ENCODE measurements around the gene TMEM134. TPM values are rescaled to one million over a fixed set of nuclear protein-coding genes. Genes with fewer than 3 reads are reported as not detected.

TMEM134 gene
- total RNA-seq, 1 donor from 2014 or later, result 38.0 TPM

GRCh38 chr11:67442504-67443404 is 26.3 kb downstream of the TMEM134 start:
- Histone ChIP-seq H3K36me3 (ENCODE audit: insufficient read depth, low read length) (no peaks in the 10 kb centered on the region), H4K20me1 (ENCODE audit: insufficient read depth, low read length) (peaks cover 20% of the 10 kb centered on the region), H3K27ac (ENCODE audit: low read depth, low read length) (peak overlapping the region; percentile 33), H2AFZ (ENCODE audit: low read depth, low read length) (peak overlapping the region; percentile 18), H3K79me2 (ENCODE audit: insufficient read depth, low read length) (peaks cover 15% of the 10 kb centered on the region), H3K27me3 (ENCODE audit: insufficient read depth, low read length) (no peaks in the 10 kb centered on the region), H3K4me1 (ENCODE audit: insufficient read depth, low read length) (peaks cover 12% of the 10 kb centered on the region), H3K9ac (ENCODE audit: low read length) (peak overlapping the region; percentile 88), H3K9me3 (ENCODE audit: insufficient read depth, low read depth, low read length) (no peaks in the 10 kb centered on the region), H3K4me2 (ENCODE audit: low read length) (peak overlapping the region; percentile 97), H3K4me3 (ENCODE audit: insufficient read depth, low read depth, low read length) (peak overlapping the region; percentile 80)
- Mint-ChIP-seq H3K36me3 (ENCODE audit: low read depth, unreplicated experiment) (peaks cover 1% of the 10 kb centered on the region), H3K27ac (ENCODE audit: unreplicated experiment) (peak overlapping the region; percentile 87), H3K9me3 (ENCODE audit: unreplicated experiment) (no peaks in the 10 kb centered on the region), H3K4me1 (ENCODE audit: low read depth, unreplicated experiment) (peaks cover 9% of the 10 kb centered on the region), H3K27me3 (ENCODE audit: low read depth, unreplicated experiment) (peaks cover 4% of the 10 kb centered on the region), H3K4me3 (ENCODE audit: unreplicated experiment) (peak overlapping the region; percentile 94)
- FAIRE-seq (no peak), DNase-seq (ENCODE audit: low read depth) (no peak)
- TF ChIP-seq CTCF (IDR thresholded peaks at IDR 0.05; ENCODE audit: insufficient read depth, low read depth, low read length) (no peak), EZH2 (IDR thresholded peaks at IDR 0.05; ENCODE audit: insufficient read depth, low read length) (no peak)

- peaks cover 4% of the 10 kb centered on the region for H3K27me3 Mint-ChIP-seq (ENCODE audit: low read depth, unreplicated experiment)
- FAIRE-seq (no peak), DNase-seq (ENCODE audit: low read depth) (no peak)
- peak overlapping the region; percentile 97 for H3K4me2 ChIP-seq (ENCODE audit: low read length)
- H3K4me1 ChIP-seq (ENCODE audit: insufficient read depth, low read length), result peaks cover 17% of the 10 kb centered on the region
- H3K36me3 Mint-ChIP-seq (ENCODE audit: low read depth, unreplicated experiment), result peaks cover 1% of the 10 kb centered on the region
- H3K9me3 ChIP-seq (ENCODE audit: insufficient read depth, low read depth, low read length), result no peaks in the 10 kb centered on the region
- peaks cover 15% of the 10 kb centered on the region for H3K79me2 ChIP-seq (ENCODE audit: insufficient read depth, low read length)
- H4K20me1 ChIP-seq (ENCODE audit: insufficient read depth, low read length), result peaks cover 20% of the 10 kb centered on the region
- H3K36me3 ChIP-seq (ENCODE audit: insufficient read depth, low read length), result no peaks in the 10 kb centered on the region
- TF ChIP-seq CTCF (IDR thresholded peaks at IDR 0.05; ENCODE audit: insufficient read depth, low read depth, low read length), result no peak
- no peak for TF ChIP-seq EZH2 (IDR thresholded peaks at IDR 0.05; ENCODE audit: insufficient read depth, low read length)
- H3K27ac Mint-ChIP-seq (ENCODE audit: unreplicated experiment), result no peak overlapping the region
- H3K9ac ChIP-seq (ENCODE audit: low read length), result no peak overlapping the region
- peak overlapping the region; percentile 94 for H3K4me3 Mint-ChIP-seq (ENCODE audit: unreplicated experiment)
- no peaks in the 10 kb centered on the region for H3K27me3 ChIP-seq (ENCODE audit: insufficient read depth, low read length)
- no peak overlapping the region for H2AFZ ChIP-seq (ENCODE audit: low read depth, low read length)
- H3K4me3 ChIP-seq (ENCODE audit: insufficient read depth, low read depth, low read length), result no peak overlapping the region
- H3K4me1 Mint-ChIP-seq (ENCODE audit: low read depth, unreplicated experiment), result peaks cover 11% of the 10 kb centered on the region
- no peaks in the 10 kb centered on the region for H3K9me3 Mint-ChIP-seq (ENCODE audit: unreplicated experiment)
- H3K27ac ChIP-seq (ENCODE audit: low read depth, low read length), result no peak overlapping the region
These were observed 27.2 kb downstream of the TMEM134 start for GRCh38 chr11:67441731-67442351.
